Measurements from ENCODE around the gene GSG1L2. TPM values are rescaled to one million over a fixed set of nuclear protein-coding genes. Genes with fewer than 3 reads are reported as not detected.

GSG1L2 gene
- total RNA-seq, 1 donor from 2014 or later, result not detected

DNA sequence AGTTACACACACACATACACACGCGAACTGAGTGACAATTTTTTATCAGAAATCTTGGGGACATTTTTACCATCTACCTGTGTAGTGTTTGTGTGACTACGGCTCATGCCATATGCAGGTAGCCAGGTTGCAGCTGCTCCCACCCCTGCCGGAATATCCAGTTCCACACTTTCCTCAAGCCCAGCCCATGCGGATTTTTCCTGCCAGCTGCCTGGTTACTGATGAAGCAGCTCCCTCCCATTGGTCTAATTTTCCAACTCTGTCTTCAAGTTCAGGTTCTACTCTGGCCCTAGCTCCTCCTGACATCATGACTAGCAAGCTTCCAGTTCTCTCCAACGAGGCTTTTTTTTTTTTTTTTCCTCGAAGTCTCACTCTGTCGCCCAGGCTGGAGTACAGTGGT lies 4.8 kb downstream of the GSG1L2 start:
- ChIA-PET POLR2A (no interaction called here), CTCF (no interaction called here)
- TF ChIP-seq, protein P1, sequence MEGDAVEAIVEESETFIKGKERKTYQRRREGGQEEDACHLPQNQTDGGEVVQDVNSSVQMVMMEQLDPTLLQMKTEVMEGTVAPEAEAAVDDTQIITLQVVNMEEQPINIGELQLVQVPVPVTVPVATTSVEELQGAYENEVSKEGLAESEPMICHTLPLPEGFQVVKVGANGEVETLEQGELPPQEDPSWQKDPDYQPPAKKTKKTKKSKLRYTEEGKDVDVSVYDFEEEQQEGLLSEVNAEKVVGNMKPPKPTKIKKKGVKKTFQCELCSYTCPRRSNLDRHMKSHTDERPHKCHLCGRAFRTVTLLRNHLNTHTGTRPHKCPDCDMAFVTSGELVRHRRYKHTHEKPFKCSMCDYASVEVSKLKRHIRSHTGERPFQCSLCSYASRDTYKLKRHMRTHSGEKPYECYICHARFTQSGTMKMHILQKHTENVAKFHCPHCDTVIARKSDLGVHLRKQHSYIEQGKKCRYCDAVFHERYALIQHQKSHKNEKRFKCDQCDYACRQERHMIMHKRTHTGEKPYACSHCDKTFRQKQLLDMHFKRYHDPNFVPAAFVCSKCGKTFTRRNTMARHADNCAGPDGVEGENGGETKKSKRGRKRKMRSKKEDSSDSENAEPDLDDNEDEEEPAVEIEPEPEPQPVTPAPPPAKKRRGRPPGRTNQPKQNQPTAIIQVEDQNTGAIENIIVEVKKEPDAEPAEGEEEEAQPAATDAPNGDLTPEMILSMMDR (IDR thresholded peaks at IDR 0.05), result no peak
- DNase-seq, result no peak
- Mint-ChIP-seq H3K27me3 (peaks cover 3% of the 10 kb centered on the region), H3K36me3 (ENCODE audit: low read depth) (no peaks in the 10 kb centered on the region), H3K4me3 (no peak overlapping the region), H3K9me3 (no peaks in the 10 kb centered on the region), H3K4me1 (no peaks in the 10 kb centered on the region), H3K27ac (no peak overlapping the region)
- intact Hi-C loops (cut with micrococcal nuclease), result no loop called here
- ATAC-seq (ENCODE audit: low read depth), result no peak

DNA sequence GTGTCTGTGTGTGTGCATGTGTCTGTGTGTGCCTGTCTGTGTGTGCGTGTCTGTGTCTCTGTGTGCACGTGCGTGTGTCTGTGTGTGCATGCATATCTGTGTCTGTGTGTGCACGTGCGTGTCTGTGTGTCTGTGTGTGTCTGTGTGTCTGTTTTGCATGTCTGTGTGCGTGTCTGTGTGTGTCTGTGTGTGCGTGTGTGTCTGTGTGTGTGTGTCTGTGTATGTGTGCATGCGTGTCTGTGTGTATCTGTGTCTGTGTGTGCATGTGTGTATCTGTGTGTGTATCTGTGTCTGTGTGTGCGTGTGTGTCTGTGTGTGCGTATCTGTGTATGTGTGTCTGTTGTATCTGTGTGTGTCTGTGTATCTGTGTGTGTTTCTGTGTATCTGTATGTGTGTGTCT lies 5.4 kb downstream of the GSG1L2 start:
- intact Hi-C loops (cut with micrococcal nuclease), result no loop called here
- H3K27ac Mint-ChIP-seq, result no peak overlapping the region
- no peaks in the 10 kb centered on the region for H3K36me3 Mint-ChIP-seq (ENCODE audit: low read depth)
- H3K4me3 Mint-ChIP-seq, result no peak overlapping the region
- no peak for DNase-seq
- ATAC-seq (ENCODE audit: low read depth), result no peak
- CTCF ChIA-PET, result no interaction called here
- TF ChIP-seq, protein P1 (IDR thresholded peaks at IDR 0.05), result no peak
- H3K27me3 Mint-ChIP-seq, result peaks cover 3% of the 10 kb centered on the region
- no peaks in the 10 kb centered on the region for H3K4me1 Mint-ChIP-seq
- H3K9me3 Mint-ChIP-seq, result no peaks in the 10 kb centered on the region
- POLR2A ChIA-PET, result no interaction called here

DNA sequence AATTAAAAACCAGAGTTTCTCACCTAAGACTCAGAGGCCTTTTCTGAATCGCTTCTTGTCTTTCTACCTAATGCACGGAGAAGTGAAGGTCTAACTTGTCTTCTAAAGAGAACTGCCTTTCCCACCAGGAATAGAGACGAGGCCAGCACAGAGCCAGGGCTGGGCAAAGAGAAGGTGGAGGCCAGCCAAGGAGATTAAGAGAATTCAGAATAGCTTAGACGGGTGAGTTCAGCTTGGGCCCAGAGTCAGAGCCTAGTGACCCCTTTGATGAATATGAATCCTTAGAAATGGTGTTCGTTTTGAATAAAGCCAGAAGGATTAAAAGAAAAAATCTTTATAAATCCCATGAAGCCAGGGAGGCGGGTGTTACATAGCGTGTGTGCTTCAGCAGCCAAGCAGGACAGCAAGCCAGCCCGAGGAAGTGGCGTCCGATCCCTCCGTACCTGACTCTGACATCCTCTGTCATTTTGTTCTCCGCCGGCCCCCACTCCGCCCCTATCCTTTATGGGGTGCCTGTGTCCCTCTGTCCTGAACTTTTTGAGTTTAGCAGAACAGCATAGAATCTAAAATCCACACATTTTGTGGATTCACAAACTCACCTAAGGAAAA lies 7.4 kb downstream of the GSG1L2 start:
- H3K27me3 Mint-ChIP-seq, result peaks cover 3% of the 10 kb centered on the region
- ChIA-PET POLR2A (no interaction called here), CTCF (no interaction called here)
- H3K4me3 Mint-ChIP-seq, result no peak overlapping the region
- H3K9me3 Mint-ChIP-seq, result peaks cover 3% of the 10 kb centered on the region
- no peaks in the 10 kb centered on the region for H3K4me1 Mint-ChIP-seq
- no peaks in the 10 kb centered on the region for H3K36me3 Mint-ChIP-seq (ENCODE audit: low read depth)
- intact Hi-C loops (cut with micrococcal nuclease), result no loop called here
- H3K27ac Mint-ChIP-seq, result no peak overlapping the region
- TF ChIP-seq, protein P1 (IDR thresholded peaks at IDR 0.05), result no peak
- no peak for DNase-seq
- no peak for ATAC-seq (ENCODE audit: low read depth)

DNA sequence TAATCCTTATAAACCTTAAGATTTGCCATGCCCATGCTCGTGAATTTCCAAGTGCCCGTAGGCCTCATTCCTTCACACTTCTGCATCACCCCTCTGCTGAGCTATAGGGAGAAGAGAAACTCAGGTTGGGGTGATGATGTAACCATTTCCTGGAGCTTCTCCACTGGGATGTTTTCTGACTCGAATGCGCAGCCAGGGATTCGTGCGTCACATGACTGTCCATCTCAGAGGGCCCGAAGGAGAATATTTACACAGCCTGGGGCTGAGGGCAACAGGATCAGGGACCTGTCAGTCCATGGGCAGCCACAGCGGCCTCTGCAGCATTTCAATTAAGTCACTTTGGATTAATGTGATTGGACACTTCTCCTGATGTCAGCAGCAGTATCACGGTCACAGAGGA lies 8.7 kb downstream of the GSG1L2 start:
- DNase-seq (no peak), ATAC-seq (ENCODE audit: low read depth) (no peak)
- TF ChIP-seq, protein P1 (IDR thresholded peaks at IDR 0.05), result no peak
- peaks cover 4% of the 10 kb centered on the region for H3K9me3 Mint-ChIP-seq
- H3K27ac Mint-ChIP-seq, result no peak overlapping the region
- CTCF ChIA-PET, result no interaction called here
- no peaks in the 10 kb centered on the region for H3K27me3 Mint-ChIP-seq
- intact Hi-C loops (cut with micrococcal nuclease), result no loop called here
- H3K4me3 Mint-ChIP-seq, result no peak overlapping the region
- H3K4me1 Mint-ChIP-seq, result no peaks in the 10 kb centered on the region
- no peaks in the 10 kb centered on the region for H3K36me3 Mint-ChIP-seq (ENCODE audit: low read depth)
- POLR2A ChIA-PET, result no interaction called here

DNA sequence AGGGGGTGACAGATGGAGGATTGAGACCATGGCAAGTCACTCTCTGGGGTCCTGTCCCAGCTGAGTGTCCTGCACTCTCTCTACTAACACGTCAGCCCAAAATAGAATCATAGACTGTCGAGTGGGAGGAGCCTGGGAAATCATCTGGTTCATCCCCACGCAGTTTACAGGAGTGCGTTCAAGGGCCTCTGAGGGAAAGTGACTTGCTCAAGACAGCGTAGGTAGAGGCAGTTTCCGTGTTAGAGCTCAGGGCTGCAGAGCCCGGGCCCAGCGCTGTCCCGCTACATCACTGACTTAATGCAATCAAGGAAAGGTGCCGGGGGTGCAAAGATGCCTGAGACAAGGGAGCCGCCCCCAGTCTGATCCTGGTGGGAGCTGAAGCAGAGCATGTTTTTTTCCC lies 10.3 kb downstream of the GSG1L2 start:
- Mint-ChIP-seq H3K27ac (no peak overlapping the region), H3K36me3 (ENCODE audit: low read depth) (no peaks in the 10 kb centered on the region), H3K4me1 (no peaks in the 10 kb centered on the region), H3K4me3 (no peak overlapping the region), H3K9me3 (peaks cover 4% of the 10 kb centered on the region), H3K27me3 (no peaks in the 10 kb centered on the region)
- CTCF ChIA-PET, result no interaction called here
- ATAC-seq (ENCODE audit: low read depth) (no peak), DNase-seq (no peak)
- POLR2A ChIA-PET, result no interaction called here
- intact Hi-C loops (cut with micrococcal nuclease), result no loop called here
- TF ChIP-seq, protein P1 (IDR thresholded peaks at IDR 0.05), result no peak

All from activated B cell treated with CpG ODN at 0.5 μM for 24 hours (primary cell).